ENCODE data around the gene MRPL41.
"Not testable (repeated sequence)": the region's sequence is repeated elsewhere in the genome, so short reads cannot be mapped to it uniquely, and the experiment has no call there.

Gene MRPL41

GRCh38 chr9:137554349-137554748 is 2.7 kb downstream of the MRPL41 start:
- DNase-seq, result no peak

- no peak for DNase-seq
Measured at GRCh38 chr9:137555179-137555578, 3.5 kb downstream of the MRPL41 start.

GRCh38 chr9:137556069-137556838 is 4.6 kb downstream of the MRPL41 start:
- no peak for DNase-seq

GRCh38 chr9:137558127-137558526 is 6.4 kb downstream of the MRPL41 start:
- no peak for DNase-seq

GRCh38 chr9:137564134-137564533 is 12.5 kb downstream of the MRPL41 start:
- DNase-seq, result no peak

GRCh38 chr9:137564817-137565411 is 13.2 kb downstream of the MRPL41 start:
- DNase-seq, result no peak

- DNase-seq, result not testable (repeated sequence)
Measured at GRCh38 chr9:137568445-137568844, 16.8 kb downstream of the MRPL41 start.

- no peak for DNase-seq
Measured at GRCh38 chr9:137569609-137570203, 18.0 kb downstream of the MRPL41 start.

- no peak for DNase-seq
Measured at GRCh38 chr9:137570566-137570965, 18.9 kb downstream of the MRPL41 start.

- DNase-seq, result no peak
Measured at GRCh38 chr9:137574192-137574591, 22.5 kb downstream of the MRPL41 start.

GRCh38 chr9:137575364-137575715 is 23.7 kb downstream of the MRPL41 start:
- DNase-seq, result no peak

- DNase-seq, result no peak
Measured at GRCh38 chr9:137575716-137576411, 24.2 kb downstream of the MRPL41 start.

GRCh38 chr9:137578518-137579258 is 27.0 kb downstream of the MRPL41 start, which contains the start of gene DPH7:
TSS of gene DPH7 (minus strand) at chr9:137578925. CDS start at chr9:137578777, 148 bp downstream.
- DNase-seq, result peak; percentile 90

GRCh38 chr9:137579259-137579604 is 27.6 kb downstream of the MRPL41 start:
- no peak for DNase-seq

GRCh38 chr9:137580209-137580953 is 28.7 kb downstream of the MRPL41 start:
- DNase-seq, result no peak

GRCh38 chr9:137580954-137581322 is 29.3 kb downstream of the MRPL41 start:
- no peak for DNase-seq

GRCh38 chr9:137581361-137582285 is 29.9 kb downstream of the MRPL41 start:
- DNase-seq, result no peak

- DNase-seq, result no peak
Measured at GRCh38 chr9:137582286-137582860, 30.7 kb downstream of the MRPL41 start.

- no peak for DNase-seq
Measured at GRCh38 chr9:137583347-137583746, 31.7 kb downstream of the MRPL41 start.

- no peak for DNase-seq
Measured at GRCh38 chr9:137583957-137584356, 32.3 kb downstream of the MRPL41 start.

GRCh38 chr9:137586854-137587253 is 35.2 kb downstream of the MRPL41 start:
- no peak for DNase-seq

Measured in SW 1271 (cell line).